ENCODE results near the gene RCE1. TPM values are rescaled to one million over a fixed set of nuclear protein-coding genes. Genes with fewer than 3 reads are reported as not detected.
A peak's percentile ranks its signal among the peaks of the same experiment; 100 is the strongest.

Gene RCE1
- total RNA-seq, 2 donors from 2014 or later = 27.1 to 50.0 TPM

- no peak for DNase-seq (ENCODE audit: low spot score)
- WGBS = 53% methylated on average over 36 of the region's 47 CpGs
- peak overlapping the region; percentile 11 to 52 for H3K27ac ChIP-seq
- no peaks in the 10 kb centered on the region for H3K36me3 ChIP-seq
- no peaks in the 10 kb centered on the region for H3K9me3 ChIP-seq
- intact Hi-C loops (cut with DNase I) = loop anchor here (5.0 kb wide), 1 partner anchor 105 kb away; no protein-coding TSS in a partner anchor
- TF ChIP-seq POLR2AphosphoS5 (IDR thresholded peaks at IDR 0.05) (no peak), POLR2A (IDR thresholded peaks at IDR 0.05) (no peak)
- TF ChIP-seq, protein P1, sequence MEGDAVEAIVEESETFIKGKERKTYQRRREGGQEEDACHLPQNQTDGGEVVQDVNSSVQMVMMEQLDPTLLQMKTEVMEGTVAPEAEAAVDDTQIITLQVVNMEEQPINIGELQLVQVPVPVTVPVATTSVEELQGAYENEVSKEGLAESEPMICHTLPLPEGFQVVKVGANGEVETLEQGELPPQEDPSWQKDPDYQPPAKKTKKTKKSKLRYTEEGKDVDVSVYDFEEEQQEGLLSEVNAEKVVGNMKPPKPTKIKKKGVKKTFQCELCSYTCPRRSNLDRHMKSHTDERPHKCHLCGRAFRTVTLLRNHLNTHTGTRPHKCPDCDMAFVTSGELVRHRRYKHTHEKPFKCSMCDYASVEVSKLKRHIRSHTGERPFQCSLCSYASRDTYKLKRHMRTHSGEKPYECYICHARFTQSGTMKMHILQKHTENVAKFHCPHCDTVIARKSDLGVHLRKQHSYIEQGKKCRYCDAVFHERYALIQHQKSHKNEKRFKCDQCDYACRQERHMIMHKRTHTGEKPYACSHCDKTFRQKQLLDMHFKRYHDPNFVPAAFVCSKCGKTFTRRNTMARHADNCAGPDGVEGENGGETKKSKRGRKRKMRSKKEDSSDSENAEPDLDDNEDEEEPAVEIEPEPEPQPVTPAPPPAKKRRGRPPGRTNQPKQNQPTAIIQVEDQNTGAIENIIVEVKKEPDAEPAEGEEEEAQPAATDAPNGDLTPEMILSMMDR (IDR thresholded peaks at IDR 0.05) = no peak
- no peaks in the 10 kb centered on the region for H3K4me1 ChIP-seq (replicated peaks)
- peak overlapping the region; percentile 37 to 57 for H3K4me3 ChIP-seq
- H3K27me3 ChIP-seq (replicated peaks; ENCODE audit: insufficient read depth) = no peaks in the 10 kb centered on the region
Observed at GRCh38 chr11:66857234-66857926, 14.1 kb downstream of the RCE1 start.

GRCh38 chr11:66857927-66858185, 14.6 kb downstream of the RCE1 start:
- no peaks in the 10 kb centered on the region for H3K27me3 ChIP-seq (replicated peaks; ENCODE audit: insufficient read depth)
- no peaks in the 10 kb centered on the region for H3K4me1 ChIP-seq (replicated peaks)
- DNase-seq (ENCODE audit: low spot score) = no peak
- H3K36me3 ChIP-seq = no peaks in the 10 kb centered on the region
- no peak overlapping the region for H3K4me3 ChIP-seq
- no peaks in the 10 kb centered on the region for H3K9me3 ChIP-seq
- intact Hi-C loops (cut with DNase I) = loop anchor here (5.0 kb wide), 1 partner anchor 104 kb away; no protein-coding TSS in a partner anchor
- no peak overlapping the region for H3K27ac ChIP-seq
- TF ChIP-seq POLR2AphosphoS5 (IDR thresholded peaks at IDR 0.05) (no peak), POLR2A (IDR thresholded peaks at IDR 0.05) (no peak)
- TF ChIP-seq, protein P1 (IDR thresholded peaks at IDR 0.05) = no peak
- WGBS = 97% methylated on average over 19 of the region's 19 CpGs

DNA sequence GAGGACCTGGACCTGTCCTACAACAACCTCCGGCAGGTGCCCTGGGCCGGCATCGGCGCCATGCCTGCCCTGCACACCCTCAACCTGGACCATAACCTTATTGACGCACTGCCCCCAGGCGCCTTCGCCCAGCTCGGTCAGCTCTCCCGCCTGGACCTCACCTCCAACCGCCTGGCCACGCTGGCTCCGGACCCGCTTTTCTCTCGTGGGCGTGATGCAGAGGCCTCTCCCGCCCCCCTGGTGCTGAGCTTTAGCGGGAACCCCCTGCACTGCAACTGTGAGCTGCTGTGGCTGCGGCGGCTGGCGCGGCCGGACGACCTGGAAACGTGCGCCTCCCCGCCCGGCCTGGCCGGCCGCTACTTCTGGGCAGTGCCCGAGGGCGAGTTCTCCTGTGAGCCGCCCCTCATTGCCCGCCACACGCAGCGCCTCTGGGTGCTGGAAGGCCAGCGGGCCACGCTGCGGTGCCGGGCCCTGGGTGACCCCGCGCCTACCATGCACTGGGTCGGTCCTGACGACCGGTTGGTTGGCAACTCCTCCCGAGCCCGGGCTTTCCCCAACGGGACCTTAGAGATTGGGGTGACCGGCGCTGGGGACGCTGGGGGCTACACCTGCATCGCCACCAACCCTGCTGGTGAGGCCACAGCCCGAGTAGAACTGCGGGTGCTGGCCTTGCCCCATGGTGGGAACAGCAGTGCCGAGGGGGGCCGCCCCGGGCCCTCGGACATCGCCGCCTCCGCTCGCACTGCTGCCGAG, 15.1 kb downstream of the RCE1 start:
- Histone ChIP-seq H3K27ac (no peak overlapping the region), H3K4me3 (no peak overlapping the region), H3K27me3 (replicated peaks; ENCODE audit: insufficient read depth) (no peaks in the 10 kb centered on the region), H3K36me3 (no peaks in the 10 kb centered on the region), H3K4me1 (replicated peaks) (no peaks in the 10 kb centered on the region), H3K9me3 (no peaks in the 10 kb centered on the region)
- TF ChIP-seq POLR2A (IDR thresholded peaks at IDR 0.05) (no peak), POLR2AphosphoS5 (IDR thresholded peaks at IDR 0.05) (no peak)
- WGBS = 95% methylated on average over 57 of the region's 62 CpGs
- intact Hi-C loops (cut with DNase I) = loop anchor here (5.0 kb wide), 1 partner anchor 104 kb away; no protein-coding TSS in a partner anchor
- DNase-seq (ENCODE audit: low spot score) = no peak

- H3K27ac ChIP-seq = no peak overlapping the region
- no peak overlapping the region for H3K4me3 ChIP-seq
- DNase-seq (ENCODE audit: low spot score) = no peak
- no peaks in the 10 kb centered on the region for H3K36me3 ChIP-seq
- H3K9me3 ChIP-seq = no peaks in the 10 kb centered on the region
- H3K27me3 ChIP-seq (replicated peaks; ENCODE audit: insufficient read depth) = no peaks in the 10 kb centered on the region
- TF ChIP-seq POLR2A (IDR thresholded peaks at IDR 0.05) (no peak), POLR2AphosphoS5 (IDR thresholded peaks at IDR 0.05) (no peak)
- TF ChIP-seq, protein P1 (IDR thresholded peaks at IDR 0.05) = no peak
- WGBS = 86% methylated on average over 29 of the region's 29 CpGs
- H3K4me1 ChIP-seq (replicated peaks) = no peaks in the 10 kb centered on the region
- intact Hi-C loops (cut with DNase I) = loop anchor here (5.0 kb wide), 1 partner anchor 103 kb away; no protein-coding TSS in a partner anchor
Observed at GRCh38 chr11:66858939-66859685, 15.9 kb downstream of the RCE1 start.
